Hematopoietic multipotent progenitor cell treated with erythropoietin and hydrocortisone succinate and interleukin-3 and kit ligand, for 4 days (in vitro differentiated cells): Measurements from ENCODE around the gene ANKS3.

Experiments
- DNase-seq: peaks from one replicate; pipeline ENCODE4 v3.0.0-alpha.2; 2015

ANKS3 gene

DNA sequence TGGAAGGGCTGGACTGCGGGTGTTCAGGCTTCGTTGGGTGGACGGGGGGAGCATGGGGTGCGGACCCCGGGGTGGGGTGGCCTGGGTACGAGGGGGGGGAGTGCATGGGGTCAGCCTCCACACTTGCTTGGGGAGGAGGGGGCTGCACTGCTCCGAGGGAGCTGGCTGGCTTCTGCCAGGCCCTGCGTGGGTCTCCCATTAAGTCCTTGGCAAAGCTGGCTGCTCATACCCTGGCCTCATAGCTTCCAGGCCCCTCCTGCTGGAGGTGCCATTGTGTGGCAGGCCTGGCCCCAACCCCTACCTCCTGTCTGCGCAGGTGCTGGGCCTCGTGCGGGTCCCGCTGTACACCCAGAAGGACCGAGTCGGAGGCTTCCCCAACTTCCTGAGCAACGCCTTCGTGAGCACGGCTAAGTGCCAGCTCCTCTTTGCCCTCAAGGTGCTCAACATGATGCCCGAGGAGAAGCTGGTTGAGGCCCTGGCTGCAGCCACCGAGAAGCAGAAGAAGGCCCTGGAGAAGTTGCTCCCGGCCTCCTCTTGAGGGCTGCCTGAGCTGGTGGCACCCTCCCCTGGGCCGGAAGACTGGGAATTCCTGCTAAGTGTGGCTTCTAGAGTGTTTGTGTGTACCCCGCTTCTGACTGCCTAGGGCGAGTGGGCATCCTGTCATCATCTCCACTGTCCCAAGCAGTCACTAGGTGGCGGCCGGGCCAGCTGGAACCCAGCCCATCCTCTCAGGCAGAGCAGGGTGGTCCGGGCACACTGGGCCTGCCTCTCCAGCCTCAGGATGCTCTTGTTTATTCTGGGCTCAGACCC is 39.2 kb downstream of the ANKS3 start:
- no peak for DNase-seq

DNA sequence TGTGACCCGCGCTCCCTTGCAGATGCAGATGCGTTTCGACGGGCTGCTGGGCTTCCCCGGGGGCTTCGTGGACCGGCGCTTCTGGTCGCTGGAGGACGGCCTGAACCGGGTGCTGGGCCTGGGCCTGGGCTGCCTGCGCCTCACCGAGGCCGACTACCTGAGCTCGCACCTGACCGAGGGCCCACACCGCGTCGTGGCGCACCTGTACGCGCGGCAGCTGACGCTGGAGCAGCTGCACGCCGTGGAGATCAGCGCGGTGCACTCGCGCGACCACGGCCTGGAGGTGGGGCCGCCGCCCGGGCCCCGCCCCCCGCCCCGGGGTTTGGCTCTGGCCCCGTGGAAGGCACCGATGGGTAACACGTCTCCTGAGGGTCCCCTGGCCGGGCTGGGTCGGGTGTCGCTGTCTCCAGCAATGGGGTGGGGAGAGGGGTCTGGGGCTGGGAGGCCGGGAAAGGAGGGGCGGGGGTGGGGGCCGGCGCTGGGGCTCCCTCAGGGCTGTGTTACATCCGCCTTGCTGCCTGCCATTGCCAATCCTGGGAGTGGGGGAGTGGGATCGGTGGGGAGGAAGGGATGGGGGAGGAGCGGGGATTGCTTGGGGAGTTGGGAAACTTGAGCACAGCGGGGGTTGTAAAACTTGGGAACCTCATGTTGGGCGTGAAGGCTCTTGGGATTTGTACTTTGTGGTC is 40.0 kb downstream of the ANKS3 start:
- DNase-seq, result peak; percentile 55

DNA sequence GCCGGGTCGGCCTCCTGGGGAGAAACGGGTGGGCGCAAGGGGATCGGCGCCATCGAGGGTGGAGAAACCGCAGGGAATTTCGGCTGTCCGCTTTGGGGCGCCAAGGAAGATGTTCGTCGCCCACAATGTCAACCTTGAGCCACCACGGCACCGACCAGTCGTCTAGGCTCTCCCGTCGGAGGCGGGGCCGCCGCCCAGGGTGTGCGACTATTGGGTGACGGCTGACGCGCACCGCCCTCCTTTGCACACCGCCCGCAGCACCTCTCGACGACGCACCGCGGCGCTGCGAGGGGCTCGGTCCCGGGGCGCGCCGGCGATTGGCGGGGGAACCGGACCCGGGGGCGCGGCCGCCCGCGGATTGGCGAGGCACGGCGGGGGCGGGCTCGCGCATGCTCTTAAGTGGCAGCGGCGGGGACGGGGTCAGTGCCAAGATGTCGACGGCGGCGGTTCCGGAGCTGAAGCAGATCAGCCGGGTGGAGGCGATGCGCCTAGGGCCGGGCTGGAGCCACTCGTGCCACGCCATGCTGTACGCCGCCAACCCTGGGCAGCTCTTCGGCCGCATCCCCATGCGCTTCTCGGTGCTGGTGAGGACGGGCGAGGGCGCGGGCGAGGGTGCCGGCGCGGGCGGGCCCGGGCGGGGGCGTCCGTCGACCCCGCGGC is 40.6 kb downstream of the ANKS3 start, which contains the start of gene NUDT16L1:
NUDT16L1 (plus strand) TSS at position 267 of the 660 bp plus-strand sequence; CDS start at position 432, 165 bp downstream.
- peak; percentile 98 for DNase-seq

DNA sequence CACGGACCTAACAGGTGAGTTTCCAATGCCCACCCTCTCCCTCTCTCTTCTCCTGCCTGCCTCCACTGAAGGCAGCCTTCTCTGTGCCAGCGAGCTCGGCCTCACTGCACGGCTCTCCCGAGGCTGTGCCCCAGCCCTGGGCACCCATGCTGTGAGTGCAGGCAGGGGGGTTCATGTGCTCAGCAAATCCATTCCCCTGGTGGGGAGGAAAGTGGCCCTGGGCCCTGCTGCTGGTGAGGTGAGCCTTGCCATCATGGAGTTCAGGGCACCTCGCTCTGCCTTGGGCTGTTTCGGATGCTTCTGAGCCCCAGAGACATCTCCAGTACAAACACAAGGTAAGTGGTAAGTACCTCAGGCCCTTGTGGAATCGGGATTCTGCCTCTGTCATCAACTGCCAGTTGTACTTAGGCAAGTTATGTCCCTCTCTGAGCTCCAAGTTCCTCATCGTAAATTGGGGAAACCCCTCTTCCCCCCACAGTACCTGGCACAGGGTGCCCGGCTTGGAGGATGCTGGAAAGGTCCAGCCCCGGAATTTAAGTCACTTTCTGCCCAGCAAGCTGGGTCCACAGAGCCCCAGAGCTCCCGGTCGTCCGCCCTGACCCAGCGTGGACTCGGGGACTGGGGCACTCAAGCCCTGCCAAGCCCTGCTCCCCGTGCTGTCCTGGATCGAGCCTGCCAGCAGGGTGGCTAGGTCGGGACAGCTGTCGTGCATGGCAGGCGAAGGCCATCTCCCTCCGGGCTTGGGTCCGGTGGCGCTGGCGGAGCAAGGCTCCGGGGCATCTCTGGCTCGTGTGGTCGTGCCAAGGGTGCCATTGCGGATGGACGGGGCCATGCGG is 41.4 kb downstream of the ANKS3 start:
- DNase-seq, result peak; percentile 38

DNA sequence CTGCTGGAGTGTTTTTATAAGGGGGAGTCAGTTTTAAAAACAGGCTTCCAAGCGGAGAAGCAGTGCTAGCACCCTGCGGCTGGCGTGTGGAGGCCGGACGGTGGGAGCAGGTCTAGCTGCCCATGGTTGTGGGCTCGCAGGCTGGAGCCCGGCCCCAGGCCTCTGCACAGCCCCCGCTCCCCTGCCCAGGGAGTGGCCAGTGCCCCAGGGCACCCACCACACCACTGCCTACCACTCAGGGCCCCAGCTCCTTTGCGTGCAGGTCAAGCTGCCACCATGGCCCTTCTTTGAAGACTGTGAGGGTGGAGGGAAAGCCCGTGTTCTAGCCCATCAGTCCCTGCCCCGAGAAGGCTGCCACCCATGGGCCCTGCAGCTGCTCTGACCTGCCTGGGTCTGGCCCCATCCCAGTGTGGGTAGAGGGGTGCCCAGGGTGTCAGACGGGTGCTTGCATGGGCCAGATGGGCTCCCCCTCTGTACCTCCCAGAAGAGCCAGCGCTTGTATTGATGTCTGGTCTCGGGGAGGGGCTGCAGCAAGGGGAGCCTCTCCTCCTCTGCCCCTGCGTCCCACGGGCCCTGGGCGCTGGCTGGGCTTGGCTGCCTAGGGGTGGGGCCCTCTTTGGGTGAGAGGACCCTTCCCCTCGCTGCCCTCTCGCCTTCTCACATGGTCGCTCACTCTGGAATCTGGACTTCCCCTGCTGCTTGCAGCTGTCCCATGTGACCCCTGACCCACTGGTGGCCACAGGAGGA is 42.2 kb downstream of the ANKS3 start:
- no peak for DNase-seq

DNA sequence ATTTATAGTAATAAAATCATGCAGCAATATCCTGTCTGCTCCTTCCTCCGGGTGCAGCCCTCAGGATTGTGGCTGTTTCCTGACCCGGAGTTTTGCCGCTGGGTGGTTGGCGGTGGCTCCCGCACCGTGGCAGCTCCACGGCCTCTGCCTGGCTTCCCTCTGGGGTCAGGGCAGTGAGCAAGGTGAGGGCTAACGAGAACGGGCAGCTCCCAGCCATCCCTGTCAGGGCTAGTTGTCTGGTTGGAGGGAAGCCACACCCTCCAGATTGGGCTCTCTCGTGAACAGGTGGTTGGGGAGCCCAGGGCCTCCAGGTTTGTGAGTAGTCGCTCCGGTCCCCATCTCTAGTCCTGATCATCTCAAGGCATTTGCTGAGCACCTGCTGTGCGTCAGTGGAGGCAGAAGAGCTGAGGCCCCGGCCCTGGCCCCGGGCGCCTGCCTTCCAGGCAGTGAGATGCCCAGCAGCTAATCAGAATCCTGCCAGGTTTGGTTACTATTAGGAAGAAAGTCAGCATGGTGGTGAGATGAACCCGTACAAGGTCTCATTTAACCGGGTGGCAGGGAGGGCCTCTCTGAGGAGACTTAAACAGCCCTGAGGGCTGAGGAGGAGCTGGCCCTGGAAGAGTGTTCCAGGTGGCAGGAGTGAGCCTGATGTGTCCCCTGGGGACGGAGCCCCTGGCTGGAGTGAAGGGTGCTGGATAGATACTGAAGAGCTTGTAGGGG is 43.0 kb downstream of the ANKS3 start:
- no peak for DNase-seq

DNA sequence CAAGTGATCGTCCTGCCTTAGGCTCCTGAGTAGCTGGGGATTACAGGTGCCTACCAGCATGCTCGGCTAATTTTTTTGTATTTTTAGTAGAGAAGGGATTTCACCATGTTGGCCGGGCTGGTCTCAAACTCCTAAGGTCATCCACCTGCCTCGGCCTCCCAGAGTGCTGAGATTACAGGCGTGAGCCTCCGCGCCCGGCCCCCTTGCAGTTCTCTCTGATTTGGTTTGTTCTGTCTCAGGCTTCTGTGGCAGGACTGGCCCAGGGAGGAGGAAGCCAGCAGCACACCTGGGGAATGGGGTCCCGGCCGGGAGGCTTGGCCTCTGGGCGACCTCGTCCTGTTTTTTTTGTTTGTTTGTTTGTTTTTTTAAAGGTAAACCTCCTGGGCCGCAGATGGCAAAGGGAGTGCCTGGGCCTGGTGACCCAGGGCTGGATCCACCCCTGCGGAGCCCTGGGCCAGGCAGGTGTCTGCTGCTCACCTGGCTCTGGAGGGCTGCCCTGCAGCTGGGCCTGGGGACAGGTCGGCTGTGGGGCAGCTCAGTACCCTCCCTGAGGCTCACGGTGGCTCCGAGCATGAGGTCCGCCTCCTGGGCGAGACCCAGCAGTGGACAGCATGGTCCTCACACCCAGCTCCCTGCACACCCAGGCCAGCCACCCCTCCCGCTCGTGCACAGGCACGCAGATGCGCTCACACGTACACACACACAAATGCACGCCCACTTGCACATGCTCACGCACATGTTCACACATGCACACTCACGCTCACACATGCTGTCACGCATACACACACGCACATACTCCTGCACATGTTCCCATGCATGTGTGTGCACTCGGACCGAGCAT is 44.0 kb downstream of the ANKS3 start:
- DNase-seq, result no peak

DNA sequence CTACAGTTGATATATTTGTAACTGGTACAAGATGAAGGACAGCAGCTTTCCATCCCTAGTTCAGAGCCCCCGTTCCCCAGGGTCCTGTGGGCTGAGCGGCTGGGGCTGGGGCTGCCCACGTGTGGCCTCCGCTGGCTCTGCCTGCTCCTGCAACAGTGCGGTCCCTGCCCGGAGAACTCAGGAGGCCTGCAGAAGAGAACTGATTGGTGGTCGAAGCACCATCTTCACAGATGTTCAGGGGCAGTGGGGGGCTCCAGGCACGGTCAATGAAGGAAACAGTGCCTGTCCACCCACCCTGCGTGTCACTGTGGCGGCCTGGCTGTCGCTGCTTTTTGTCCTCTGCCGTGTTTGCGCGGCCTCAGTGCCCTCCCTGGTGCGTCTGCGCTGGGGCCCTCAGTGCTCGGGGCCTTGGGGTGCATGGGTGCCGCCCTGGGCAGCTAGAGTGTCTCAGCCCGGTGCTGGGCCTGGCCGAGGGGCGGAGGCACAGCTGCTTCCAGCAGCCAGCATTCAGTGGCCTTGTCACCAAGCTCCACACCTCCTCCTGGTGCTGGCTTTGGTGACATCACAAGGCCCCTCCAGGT is 44.9 kb downstream of the ANKS3 start:
- DNase-seq, result no peak

DNA sequence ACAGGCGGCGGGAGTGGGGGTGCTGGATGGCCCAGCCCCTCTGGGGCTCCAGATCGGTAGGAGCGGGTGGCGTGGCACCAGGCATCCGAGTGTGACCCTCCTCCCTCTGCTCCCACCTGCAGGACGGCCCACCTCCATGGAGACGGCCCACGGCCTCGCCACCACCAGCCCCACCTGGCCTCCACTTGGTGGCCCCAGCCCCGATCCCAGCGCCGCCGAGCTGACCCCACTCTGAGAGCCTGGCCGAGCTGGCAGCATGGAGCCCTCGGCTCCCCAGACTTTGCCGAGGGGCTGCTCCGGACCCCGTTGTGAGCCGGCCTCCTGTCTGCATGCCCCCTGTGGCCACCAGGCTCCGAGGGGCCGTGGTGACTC is 45.4 kb downstream of the ANKS3 start:
- no peak for DNase-seq

DNA sequence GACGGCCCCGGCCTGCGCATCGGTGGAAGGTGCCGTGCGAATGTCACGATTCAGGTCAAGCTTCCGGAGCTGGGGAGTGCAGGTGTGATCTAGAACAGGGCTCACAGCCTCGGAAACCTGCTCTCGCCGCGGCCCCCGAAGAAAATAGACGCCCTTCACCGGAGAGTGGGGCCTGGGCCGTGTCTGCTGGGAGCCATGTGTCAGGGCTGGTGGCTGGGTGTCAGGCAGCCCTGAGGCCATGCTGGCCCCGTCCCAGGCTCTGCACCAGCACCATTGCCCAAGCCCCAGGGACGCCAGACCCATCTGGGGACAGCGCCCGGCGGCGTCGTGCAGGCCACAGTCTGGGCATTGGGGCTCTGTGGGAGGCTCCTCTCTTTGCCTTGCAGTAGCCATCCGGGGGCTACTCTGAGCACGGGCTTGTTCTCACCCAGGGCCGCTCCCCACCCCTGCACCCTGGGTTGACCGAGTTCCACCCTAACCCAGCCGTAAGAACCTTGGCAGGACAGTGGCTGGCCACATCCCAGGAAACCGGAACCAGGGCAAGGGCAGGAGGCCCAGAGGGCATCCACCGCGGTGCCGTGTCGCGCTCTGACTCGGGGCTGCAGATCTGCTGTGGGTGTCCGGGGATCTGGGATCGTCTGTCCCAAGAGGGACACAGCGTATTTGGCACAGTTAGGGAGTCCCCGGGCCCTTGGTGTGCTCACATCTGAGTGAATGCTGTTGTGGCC is 46.0 kb downstream of the ANKS3 start:
- no peak for DNase-seq

DNA sequence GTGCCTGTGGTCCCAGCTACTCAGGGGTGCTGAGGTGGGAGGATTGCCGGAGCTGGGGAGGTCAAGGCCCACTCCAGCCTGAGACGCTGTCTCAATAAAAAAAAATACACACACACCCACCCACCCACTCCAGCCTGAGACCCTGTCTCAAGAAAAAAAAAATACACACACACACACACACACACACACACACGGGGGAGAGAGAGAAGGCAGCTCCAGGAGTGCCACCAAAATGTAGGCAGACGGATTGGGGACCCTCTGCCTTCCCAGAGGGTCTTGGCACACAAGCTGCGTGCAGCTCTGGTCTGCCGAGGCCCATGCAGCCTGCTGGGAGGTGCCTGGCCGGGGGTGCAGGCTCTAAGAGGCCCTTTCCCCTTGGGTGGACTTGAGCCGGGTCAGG is 46.7 kb downstream of the ANKS3 start:
- no peak for DNase-seq

DNA sequence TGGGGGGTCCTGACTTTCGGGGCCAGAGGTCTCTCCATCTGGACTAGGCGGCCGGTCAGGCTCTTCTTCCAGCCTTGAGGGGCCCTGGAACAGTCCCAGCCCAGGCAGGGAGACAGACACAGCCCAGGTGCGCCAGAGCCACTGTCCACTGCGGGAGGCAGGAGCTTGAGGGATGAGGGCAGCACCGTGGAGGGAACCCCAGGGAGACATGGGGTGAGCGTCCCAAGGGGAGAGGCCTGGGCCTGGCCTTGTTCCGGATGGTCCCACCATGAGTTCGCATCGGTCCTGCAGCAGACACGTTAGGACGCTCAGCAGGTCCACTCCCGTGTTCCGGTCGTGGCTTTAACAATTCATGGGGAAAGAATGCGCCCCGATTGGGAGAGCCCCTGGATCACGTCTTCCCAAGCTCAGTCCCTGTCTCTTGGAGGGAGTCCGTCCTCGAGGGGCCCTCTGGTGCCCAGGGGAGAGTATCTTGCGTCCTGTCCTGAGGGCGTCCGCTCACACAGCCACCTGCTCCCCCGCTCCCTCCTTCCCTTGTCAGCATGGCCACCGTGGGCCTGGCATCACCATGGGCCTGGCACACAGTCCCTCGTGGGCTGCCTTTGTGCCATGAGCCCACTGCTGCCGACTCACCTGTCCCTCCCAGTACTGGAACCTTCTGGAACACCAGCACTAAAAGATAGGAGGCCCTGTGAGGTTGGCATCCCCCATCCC is 47.4 kb downstream of the ANKS3 start:
- DNase-seq, result no peak

DNA sequence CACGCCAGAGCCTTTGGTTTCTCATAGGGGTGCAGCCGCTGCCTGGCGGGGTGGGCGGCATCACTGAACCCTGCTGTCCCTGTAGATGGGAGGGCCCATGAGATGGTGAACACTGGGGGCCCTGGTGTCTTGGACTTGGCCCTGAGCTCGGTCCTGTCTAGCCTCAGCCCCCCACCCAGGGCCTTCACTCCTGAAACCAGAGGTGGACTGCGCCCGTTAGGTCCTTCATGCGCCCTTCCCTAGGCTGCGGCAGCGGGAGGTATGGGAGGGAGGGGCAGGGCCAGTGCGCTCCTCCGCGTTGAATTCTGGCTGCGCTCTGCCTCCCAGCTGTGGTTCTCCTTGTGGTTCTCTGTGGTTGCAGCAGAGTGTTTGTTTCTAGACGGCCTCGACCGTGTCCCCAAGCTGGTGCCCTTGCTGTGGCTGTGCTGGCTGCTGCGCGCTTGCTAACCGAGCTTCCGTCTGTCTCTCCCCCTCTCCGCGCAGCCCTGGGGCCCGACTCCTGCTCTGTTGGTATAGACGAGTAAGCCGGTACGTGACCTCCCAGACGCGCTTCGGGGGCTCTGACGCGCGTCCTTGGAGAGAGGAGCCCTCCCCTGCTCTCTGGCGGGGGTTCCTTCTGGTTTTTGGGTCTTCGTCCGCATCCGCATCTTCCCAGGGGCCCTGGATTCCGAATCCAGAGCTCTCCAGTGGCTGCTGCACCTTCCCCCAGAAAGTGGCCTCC is 48.1 kb downstream of the ANKS3 start:
- DNase-seq, result no peak

DNA sequence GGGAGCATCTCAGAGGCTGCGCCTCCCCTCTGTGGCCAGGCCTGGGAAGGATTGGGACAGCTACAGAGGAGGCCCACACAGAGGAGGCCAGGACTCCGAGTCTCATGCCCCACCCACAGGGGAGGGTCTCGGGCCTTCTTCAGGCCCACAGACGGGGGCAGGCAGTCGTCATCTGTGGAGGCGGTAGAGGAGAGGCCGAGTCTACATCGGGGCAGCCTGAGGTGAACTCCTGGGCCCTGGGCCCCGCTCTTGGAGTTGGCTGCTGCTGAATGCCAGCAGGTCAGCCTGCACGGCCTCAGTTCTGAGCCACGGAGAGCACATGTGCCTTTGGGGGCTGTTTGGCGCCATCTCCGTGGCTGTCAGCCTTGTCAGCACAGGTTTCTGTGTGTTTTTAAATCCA is 48.8 kb downstream of the ANKS3 start:
- no peak for DNase-seq

DNA sequence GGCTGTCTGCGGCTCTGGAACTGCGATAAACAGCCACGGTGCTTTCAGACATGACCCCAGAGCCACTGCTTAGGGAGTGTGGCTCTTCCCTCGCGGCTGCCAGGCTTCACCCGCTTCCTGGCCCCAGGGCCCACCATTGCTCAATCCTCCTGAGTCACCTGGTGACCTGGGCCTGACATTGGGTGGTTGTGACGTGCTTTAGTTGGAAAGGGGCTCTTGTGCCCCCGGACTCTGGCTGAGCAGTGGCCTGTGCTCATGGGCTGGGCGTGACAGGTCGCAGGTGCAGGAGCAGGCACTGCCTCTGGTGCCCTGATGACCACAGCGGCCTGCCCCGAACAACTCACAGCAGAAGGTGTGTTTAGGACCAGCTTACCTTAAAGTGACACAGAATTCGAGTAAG is 49.3 kb downstream of the ANKS3 start:
- no peak for DNase-seq

DNA sequence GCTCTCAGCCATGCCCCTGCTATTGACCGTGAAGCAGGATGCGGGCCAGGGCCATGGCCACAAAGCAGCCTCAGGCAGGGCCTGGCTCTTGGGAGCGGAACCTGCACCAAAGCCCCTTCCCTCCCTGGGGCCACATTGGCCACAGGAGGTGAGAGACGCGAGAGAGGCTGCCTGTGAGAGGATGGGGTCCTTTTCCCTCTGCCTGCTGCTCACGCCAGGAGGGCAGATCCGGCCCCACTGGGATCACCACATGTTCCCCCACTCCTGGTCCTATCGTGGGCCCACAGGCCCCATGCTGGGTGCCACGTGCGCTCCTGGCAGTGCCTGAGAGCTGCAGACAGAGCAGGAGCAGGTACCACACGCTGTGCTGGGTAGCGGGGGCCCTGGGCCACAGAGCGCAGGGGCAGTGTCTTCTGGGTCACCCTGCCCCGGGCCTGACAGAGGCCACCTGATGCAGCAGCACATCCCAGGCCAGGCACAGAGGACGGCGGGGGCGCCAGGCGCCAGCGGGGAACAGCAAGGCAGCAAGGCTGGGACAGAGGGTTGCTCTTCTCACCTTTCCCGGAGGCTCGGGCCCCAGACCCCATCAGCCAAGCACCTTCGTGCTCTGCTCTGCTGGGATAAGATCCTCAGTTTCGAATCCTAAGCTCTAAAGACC is 49.9 kb downstream of the ANKS3 start:
- no peak for DNase-seq

DNA sequence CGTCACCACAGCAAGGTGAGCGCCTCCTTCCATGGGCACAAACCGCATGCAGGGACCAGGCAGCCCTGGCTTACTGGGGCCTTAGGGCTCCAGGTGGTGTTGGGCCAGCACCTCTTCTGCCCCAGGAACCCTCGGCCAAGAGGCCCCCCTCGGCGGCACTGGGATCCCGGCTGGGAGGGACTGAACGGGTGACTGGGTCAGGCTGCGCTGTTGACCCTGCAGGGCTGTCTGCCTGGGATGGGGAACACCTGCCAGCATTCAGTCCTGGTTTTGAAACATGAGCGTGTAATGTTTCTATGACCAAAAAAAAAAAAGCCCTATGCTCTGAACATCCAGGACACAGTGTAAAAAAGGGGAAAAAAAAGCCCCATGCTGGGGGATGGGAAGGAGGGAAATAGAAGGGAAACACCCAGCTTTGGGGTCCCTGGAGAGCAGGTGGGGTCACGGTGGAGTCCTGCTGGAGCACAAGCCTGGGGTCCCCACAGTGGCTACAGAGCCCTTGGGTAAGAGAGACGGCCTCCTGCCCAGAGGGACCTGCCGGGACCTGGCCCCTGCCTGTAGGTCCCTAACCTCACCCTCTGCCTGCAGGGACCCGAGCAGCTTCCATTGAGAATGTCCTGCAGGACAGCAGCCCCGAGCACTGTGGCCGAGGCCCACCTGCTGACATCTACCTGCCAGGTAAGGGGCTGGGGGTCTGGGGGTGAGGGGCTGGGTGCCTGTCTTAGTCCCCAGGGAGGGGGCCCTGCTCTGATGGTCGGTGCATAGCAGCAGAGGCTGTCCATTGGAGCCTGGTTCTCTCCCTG is 50.6 kb downstream of the ANKS3 start:
- DNase-seq, result no peak
